Fibroblast of villous mesenchyme (primary cell): Measurements from ENCODE around the gene SLC12A7. TPM values are rescaled to one million over a fixed set of nuclear protein-coding genes. Genes with fewer than 3 reads are reported as not detected.
A peak's percentile ranks its signal among the peaks of the same experiment; 100 is the strongest.

Experiments used
- DNase-seq: peaks from one replicate; pipeline ENCODE4 v3.0.0-alpha.2; 2010; ENCODE audit warnings: low read depth
- H3K4me3 ChIP-seq: 2 replicates; pipeline ENCODE4 v1.5.1; 2011; ENCODE audit warnings: low read depth, mild to moderate bottlenecking, low read length
- CTCF ChIP-seq: IDR thresholded peaks from 2 replicates; pipeline ENCODE4 v1.5.1; 2012; ENCODE audit warnings: low read depth, mild to moderate bottlenecking, low read length; ENCODE audit not compliant: insufficient read depth
- total RNA-seq: library from RNA; depleted of rRNA; stranded (reverse); fragments of >200 nt; gene quantifications from 2 replicates; pipeline ENCODE4 v1.2.3, GENCODE V29; 2012

The SLC12A7 gene
- total RNA-seq, 1 donor = 9.5 TPM

- DNase-seq = no peak
- peak within 1 kb of the TSS; percentile 54 for H3K4me3 ChIP-seq
- TF ChIP-seq CTCF = peak; percentile 54
These were observed 103.2 kb downstream of the SLC12A7 start, which contains the start of gene NKD2 for GRCh38 chr5:1008451-1009358. TSS of gene NKD2 (plus strand) at chr5:1008802. CDS start at chr5:1009058, 256 bp downstream.

- no peak for DNase-seq
- no peak overlapping the region for H3K4me3 ChIP-seq
- TF ChIP-seq CTCF = no peak
These were observed 104.0 kb downstream of the SLC12A7 start for GRCh38 chr5:1007681-1008450.

GRCh38 chr5:1007221-1007680 lies 104.6 kb downstream of the SLC12A7 start:
- no peak for DNase-seq

GRCh38 chr5:1006656-1007071 lies 105.2 kb downstream of the SLC12A7 start:
- no peak for DNase-seq
- TF ChIP-seq CTCF = no peak
- H3K4me3 ChIP-seq = no peak overlapping the region

More at GRCh38 chr5:1007221-1007680, 104.6 kb downstream of the SLC12A7 start:
- no peak overlapping the region for H3K4me3 ChIP-seq
- TF ChIP-seq CTCF = no peak

GRCh38 chr5:1005904-1006655 lies 105.8 kb downstream of the SLC12A7 start:
- no peak overlapping the region for H3K4me3 ChIP-seq
- no peak for TF ChIP-seq CTCF
- DNase-seq = no peak

- peak overlapping the region; percentile 50 for H3K4me3 ChIP-seq
- no peak for TF ChIP-seq CTCF
- no peak for DNase-seq
These were observed 106.5 kb downstream of the SLC12A7 start for GRCh38 chr5:1005249-1005851.
